Measurements from ENCODE around the gene ARFGAP1.

- TF ChIP-seq POLR2A (IDR thresholded peaks at IDR 0.05) = no peak
- TF ChIP-seq, protein P1, sequence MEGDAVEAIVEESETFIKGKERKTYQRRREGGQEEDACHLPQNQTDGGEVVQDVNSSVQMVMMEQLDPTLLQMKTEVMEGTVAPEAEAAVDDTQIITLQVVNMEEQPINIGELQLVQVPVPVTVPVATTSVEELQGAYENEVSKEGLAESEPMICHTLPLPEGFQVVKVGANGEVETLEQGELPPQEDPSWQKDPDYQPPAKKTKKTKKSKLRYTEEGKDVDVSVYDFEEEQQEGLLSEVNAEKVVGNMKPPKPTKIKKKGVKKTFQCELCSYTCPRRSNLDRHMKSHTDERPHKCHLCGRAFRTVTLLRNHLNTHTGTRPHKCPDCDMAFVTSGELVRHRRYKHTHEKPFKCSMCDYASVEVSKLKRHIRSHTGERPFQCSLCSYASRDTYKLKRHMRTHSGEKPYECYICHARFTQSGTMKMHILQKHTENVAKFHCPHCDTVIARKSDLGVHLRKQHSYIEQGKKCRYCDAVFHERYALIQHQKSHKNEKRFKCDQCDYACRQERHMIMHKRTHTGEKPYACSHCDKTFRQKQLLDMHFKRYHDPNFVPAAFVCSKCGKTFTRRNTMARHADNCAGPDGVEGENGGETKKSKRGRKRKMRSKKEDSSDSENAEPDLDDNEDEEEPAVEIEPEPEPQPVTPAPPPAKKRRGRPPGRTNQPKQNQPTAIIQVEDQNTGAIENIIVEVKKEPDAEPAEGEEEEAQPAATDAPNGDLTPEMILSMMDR (IDR thresholded peaks at IDR 0.05) = no peak
Measured at GRCh38 chr20:63308218-63308911, 35.8 kb downstream of the ARFGAP1 start.

Measured in uterus (tissue), 2 donors.